PC-9 (cell line): ENCODE data around the gene GJC2. TPM values are rescaled to one million over a fixed set of nuclear protein-coding genes. Genes with fewer than 3 reads are reported as not detected.

Experiments used
- BruUV-seq: library from RNA; stranded (reverse); fragments of 400-500 nt; replicated peaks from 2 replicates; lab custom pipeline; 2021; lab: Mats Ljungman, UMichigan
- CTCF ChIA-PET: fragments of 300-600 bp; sonication (Branson Sonifier 250); formaldehyde crosslinking; loops from one replicate; lab custom pipeline; 2022; ENCODE audit warnings: antibody characterized with exemption; lab: Charles Lee
- POLR2A ChIA-PET: fragments of 300-600 bp; sonication (Branson Sonifier 250); formaldehyde crosslinking; loops from one replicate; lab custom pipeline; 2022; ENCODE audit warnings: antibody characterized with exemption; ENCODE audit not compliant: unreplicated experiment; lab: Charles Lee
- DNase-seq, 2 experiments: peaks; one replicate each; pipeline versions ENCODE4 v3.0.0 to v3.0.0-alpha.2; 2015 to 2022; ENCODE audit warnings: mixed read lengths in 1 of 2
- H2AFZ ChIP-seq: fragments of 200-600 bp; sonication (generic); 2 replicates; pipeline ENCODE4 v1.8.1; 2017; ENCODE audit warnings: antibody characterized with exemption
- H3F3A ChIP-seq: fragments of 200-600 bp; sonication (generic); 2 replicates; pipeline ENCODE4 v1.8.1; 2017; ENCODE audit warnings: antibody characterized with exemption, mild to moderate bottlenecking, low read depth; ENCODE audit not compliant: insufficient read depth
- H3K27ac ChIP-seq: fragments of 200-600 bp; sonication (generic); 2 replicates; pipeline ENCODE4 v1.6.1; 2016; ENCODE audit warnings: mixed run types
- H3K27me3 ChIP-seq: fragments of 200-600 bp; sonication (generic); 2 replicates; pipeline ENCODE4 v1.6.1; 2016; ENCODE audit warnings: low read depth, mixed run types; ENCODE audit not compliant: insufficient read depth
- H3K36me3 ChIP-seq: fragments of 200-600 bp; sonication (generic); 2 replicates; pipeline ENCODE4 v1.6.1; 2016; ENCODE audit warnings: low read depth, mixed run types
- H3K4me1 ChIP-seq: fragments of 200-600 bp; sonication (generic); replicated peaks from 2 replicates; pipeline ENCODE4 v1.6.1; 2016; ENCODE audit warnings: mixed run types; ENCODE audit not compliant: insufficient read depth
- H3K4me2 ChIP-seq: fragments of 200-600 bp; sonication (generic); 2 replicates; pipeline ENCODE4 v1.6.1; 2017; ENCODE audit warnings: mixed run types
- H3K4me3 ChIP-seq: fragments of 200-600 bp; sonication (generic); 2 replicates; pipeline ENCODE4 v1.6.1; 2016; ENCODE audit warnings: mixed run types
- H3K79me2 ChIP-seq: fragments of 200-600 bp; sonication (generic); 2 replicates; pipeline ENCODE4 v1.6.1; 2017; ENCODE audit warnings: low read depth, mixed run types
- H3K9me2 ChIP-seq: fragments of 200-600 bp; sonication (generic); 2 replicates; pipeline ENCODE4 v1.8.1; 2017; ENCODE audit warnings: mild to moderate bottlenecking; ENCODE audit not compliant: insufficient read depth
- H3K9me3 ChIP-seq: fragments of 200-600 bp; sonication (generic); 2 replicates; pipeline ENCODE4 v1.8.1; 2016; ENCODE audit warnings: low read depth; ENCODE audit not compliant: insufficient read depth
- H4K20me1 ChIP-seq: fragments of 200-600 bp; sonication (generic); 2 replicates; pipeline ENCODE4 v1.8.1; 2017; ENCODE audit not compliant: insufficient read depth
- CTCF ChIP-seq: fragments of 200-600 bp; sonication (generic); conservative IDR thresholded peaks from 2 replicates; pipeline ENCODE4 v1.6.1; 2017; ENCODE audit warnings: mixed run types, antibody characterized with exemption, mild to moderate bottlenecking, moderate library complexity
- EZH2 ChIP-seq: fragments of 200-600 bp; sonication (generic); IDR thresholded peaks from 2 replicates; pipeline ENCODE4 v1.8.0; 2017; ENCODE audit warnings: antibody characterized with exemption, low read depth
- intact Hi-C: fragments of 100-400 bp; cut with micrococcal nuclease; formaldehyde crosslinking; loops from one replicate; pipeline ENCODE4 v1.10.0; 2022; ENCODE audit not compliant: unreplicated experiment
- total RNA-seq: library from RNA; stranded (reverse); gene quantifications from 2 replicates; pipeline ENCODE4 v1.2.3, GENCODE V29; 2021

Gene GJC2
- total RNA-seq, 1 experiment from 2014 or later, result 2.1 TPM

- no TSS peak for BruUV-seq
- CTCF ChIA-PET, result interaction anchor here (0.6 kb wide), 1 partner anchor 17 kb away, joined by 8 read pairs; the partner anchor contains the start of gene IBA57
- Histone ChIP-seq H2AFZ (no peak overlapping the region), H3K36me3 (no peaks in the 10 kb centered on the region), H3K4me1 (no peaks in the 10 kb centered on the region), H3K27ac (no peak overlapping the region), H3K9me2 (no peaks in the 10 kb centered on the region), H3K9me3 (no peaks in the 10 kb centered on the region), H3K79me2 (peaks cover 19% of the 10 kb centered on the region), H3K4me2 (no peak overlapping the region), H3F3A (no peaks in the 10 kb centered on the region), H4K20me1 (peaks cover 11% of the 10 kb centered on the region), H3K27me3 (no peaks in the 10 kb centered on the region), H3K4me3 (no peak overlapping the region)
- intact Hi-C loops, result loop anchor here (2.0 kb wide), 1 partner anchor 14 kb away; no protein-coding TSS in a partner anchor
- POLR2A ChIA-PET, result interaction anchor here (1.1 kb wide), 1 partner anchor 50 kb away, joined by 10 read pairs; no protein-coding TSS in a partner anchor
- no peak for DNase-seq
- no peak for TF ChIP-seq EZH2
- TF ChIP-seq CTCF, result no peak
These were observed 1.4 kb upstream of the GJC2 start for GRCh38 chr1:228148196-228148861.

GRCh38 chr1:228148935-228149405 lies 760 bp upstream of the GJC2 start:
- peaks cover 5% of the 10 kb centered on the region for H4K20me1 ChIP-seq
- H2AFZ ChIP-seq, result no peak overlapping the region
- H3K4me3 ChIP-seq, result no peak overlapping the region
- no peaks in the 10 kb centered on the region for H3K9me2 ChIP-seq
- DNase-seq, result peak in 1 of 2 experiments; percentile 61
- H3K4me1 ChIP-seq, result no peaks in the 10 kb centered on the region
- peaks cover 12% of the 10 kb centered on the region for H3K79me2 ChIP-seq
- ChIA-PET POLR2A (interaction anchor here (1.1 kb wide), 1 partner anchor 50 kb away, joined by 10 read pairs; no protein-coding TSS in a partner anchor), CTCF (no interaction called here)
- intact Hi-C loops, result loop anchor here (1.0 to 2.0 kb wide), 2 partner anchors 8 to 14 kb away; no protein-coding TSS in a partner anchor
- no TSS peak for BruUV-seq
- H3K9me3 ChIP-seq, result no peaks in the 10 kb centered on the region
- no peak for TF ChIP-seq CTCF
- TF ChIP-seq EZH2, result no peak
- no peak overlapping the region for H3K4me2 ChIP-seq
- no peaks in the 10 kb centered on the region for H3K27me3 ChIP-seq
- H3K36me3 ChIP-seq, result no peaks in the 10 kb centered on the region
- no peaks in the 10 kb centered on the region for H3F3A ChIP-seq
- H3K27ac ChIP-seq, result no peak overlapping the region

- BruUV-seq, result no TSS peak
- Histone ChIP-seq H3K79me2 (peaks cover 1% of the 10 kb centered on the region; the same call in 1 of the 2 replicates), H3F3A (no peaks in the 10 kb centered on the region), H2AFZ (no peak overlapping the region), H3K9me3 (no peaks in the 10 kb centered on the region), H3K36me3 (no peaks in the 10 kb centered on the region), H3K27ac (no peak overlapping the region), H4K20me1 (no peaks in the 10 kb centered on the region), H3K4me2 (no peak overlapping the region), H3K27me3 (no peaks in the 10 kb centered on the region), H3K4me3 (no peak overlapping the region), H3K4me1 (no peaks in the 10 kb centered on the region), H3K9me2 (no peaks in the 10 kb centered on the region)
- ChIA-PET CTCF (no interaction called here), POLR2A (interaction anchor here (0.6 kb wide), 1 partner anchor 249 kb away, joined by 8 read pairs; no protein-coding TSS in a partner anchor)
- no peak for DNase-seq
- TF ChIP-seq EZH2 (no peak), CTCF (no peak)
- intact Hi-C loops, result no loop called here
These were observed 360 bp downstream of the GJC2 start for GRCh38 chr1:228150120-228150460.
